Activated naive CD4-positive, alpha-beta T cell treated with anti-CD3 and anti-CD28 coated beads, Interleukin-2, amount 50 U/mL, for 16 hours (primary cell): ENCODE results near the gene TRAPPC3L.
A peak's percentile ranks its signal among the peaks of the same experiment; 100 is the strongest.

Experiments used
- DNase-seq: peaks from one replicate; pipeline ENCODE4 v3.0.0-alpha.2; 2020

TRAPPC3L gene

GRCh38 chr6:116545651-116546050, at the start of gene TRAPPC3L:
TRAPPC3L (minus strand) TSS chr6:116545684; CDS start chr6:116545514, 170 bp downstream.
- no peak for DNase-seq

- no peak for DNase-seq
Observed at GRCh38 chr6:116595247-116595646, 49.8 kb upstream of the TRAPPC3L start.

GRCh38 chr6:116586738-116587137, 41.3 kb upstream of the TRAPPC3L start:
- no peak for DNase-seq

DNA sequence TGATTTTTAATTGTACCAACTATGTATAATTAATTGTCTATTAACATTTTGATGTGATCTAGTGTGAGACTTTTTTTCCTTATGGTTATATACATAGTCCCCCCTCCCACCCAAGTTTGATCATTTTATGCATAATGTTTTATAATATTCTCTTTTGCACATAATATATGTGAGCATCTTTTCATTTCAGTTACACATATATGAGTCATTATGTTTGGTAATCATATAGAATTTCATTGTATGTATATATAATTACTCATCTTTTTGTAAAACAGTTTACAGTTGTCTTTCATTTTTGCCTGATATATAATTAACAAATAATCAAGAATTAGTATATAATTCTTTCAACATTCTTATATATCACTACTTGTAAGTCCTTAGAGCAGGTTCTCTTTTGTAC, 40.8 kb upstream of the TRAPPC3L start:
- no peak for DNase-seq

DNA sequence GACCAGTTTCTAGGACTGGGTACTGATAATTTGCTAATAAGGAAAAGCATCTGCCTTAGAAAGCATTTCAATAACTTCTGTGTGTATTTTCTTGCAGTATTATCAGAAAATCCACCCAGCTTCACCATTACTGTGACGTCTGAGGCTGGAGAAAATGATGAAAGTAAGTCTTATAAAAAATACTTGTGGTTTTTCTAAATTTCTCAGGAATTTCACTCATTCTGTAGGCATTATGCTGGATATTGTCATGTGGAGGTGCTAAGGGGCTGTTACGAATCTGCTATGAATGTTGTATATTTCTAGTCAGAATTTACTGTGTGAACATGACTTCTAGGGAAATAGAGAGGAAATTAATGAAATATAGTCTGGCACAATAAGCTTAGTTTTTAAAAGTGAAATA, 34.7 kb upstream of the TRAPPC3L start:
- no peak for DNase-seq

DNA sequence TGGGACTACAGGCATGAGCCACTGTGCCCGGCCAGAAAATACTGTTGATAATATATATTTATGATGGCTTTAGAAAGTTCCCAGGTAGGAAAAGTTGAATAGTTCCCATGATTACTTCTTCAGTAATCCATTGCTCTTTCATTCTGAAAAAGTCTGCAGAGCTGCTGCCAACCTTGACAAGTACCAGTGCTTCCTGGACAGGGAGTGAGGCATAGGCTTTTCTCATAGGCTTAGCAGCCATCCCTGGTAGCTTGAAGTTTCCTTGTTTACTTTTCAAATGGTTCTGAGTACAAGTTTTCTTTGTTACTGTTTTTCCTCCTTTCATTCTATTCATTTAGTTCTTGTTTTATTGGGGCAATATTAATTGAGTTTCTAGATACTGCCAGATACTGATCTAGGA, 33.7 kb upstream of the TRAPPC3L start:
- no peak for DNase-seq

DNA sequence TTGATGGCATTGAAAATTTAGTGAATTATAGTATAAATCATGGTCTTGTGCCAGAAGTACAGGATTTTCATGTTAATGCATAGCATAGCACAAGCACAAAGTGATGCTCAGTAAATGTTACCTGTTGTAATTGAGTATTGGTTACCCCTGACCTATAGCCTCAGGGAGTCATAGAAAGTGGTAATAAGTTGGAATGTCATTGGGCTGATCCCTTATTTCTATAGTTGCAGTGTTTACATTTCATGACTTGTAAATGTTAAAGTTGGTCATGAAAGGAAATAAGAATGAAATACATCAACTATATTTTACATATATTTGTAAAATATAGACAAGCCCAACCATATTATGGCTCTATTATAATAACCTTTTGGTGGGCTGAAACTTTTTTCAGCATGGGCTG, 32.9 kb upstream of the TRAPPC3L start:
- DNase-seq, result no peak

DNA sequence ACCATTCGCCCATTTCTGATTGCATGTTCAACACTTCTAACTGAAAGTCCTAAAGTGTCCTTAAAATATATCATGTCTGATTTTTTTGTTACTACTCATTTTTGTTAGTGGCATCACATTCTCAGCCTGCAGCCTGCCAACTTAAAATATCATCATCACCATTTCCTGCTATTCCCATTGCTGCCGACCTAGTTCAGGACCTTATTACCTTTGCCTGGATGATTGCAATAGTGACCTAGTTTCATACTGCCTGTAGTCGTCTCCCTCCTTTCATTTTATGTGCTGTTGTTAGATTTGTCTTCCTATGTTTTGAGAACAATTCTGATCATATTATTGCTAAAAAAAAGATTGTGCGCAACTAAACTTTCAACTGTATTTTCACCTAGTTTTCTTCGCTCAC, 32.0 kb upstream of the TRAPPC3L start:
- DNase-seq, result no peak

DNA sequence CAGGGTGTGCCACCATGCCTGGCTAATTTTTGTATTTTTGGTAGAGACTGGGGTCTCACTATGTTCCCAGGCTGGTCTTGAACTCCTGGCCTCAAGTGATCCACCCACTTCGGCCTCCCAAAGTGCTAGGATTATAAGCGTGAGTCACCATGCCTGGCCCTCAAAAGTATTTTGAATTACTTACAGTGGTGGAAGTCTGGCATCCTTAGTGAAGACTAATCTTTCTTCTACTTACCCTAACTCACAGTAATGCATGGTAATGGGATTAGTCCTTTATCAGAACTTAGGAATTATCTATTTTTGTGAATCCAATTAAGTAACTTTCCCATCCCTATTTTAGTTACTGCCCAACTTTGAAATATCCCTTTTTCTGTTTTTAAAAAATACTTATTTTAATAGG, 29.7 kb upstream of the TRAPPC3L start:
- no peak for DNase-seq

GRCh38 chr6:116572162-116572561, 26.7 kb upstream of the TRAPPC3L start:
- no peak for DNase-seq

GRCh38 chr6:116571683-116572000, 26.2 kb upstream of the TRAPPC3L start:
- DNase-seq, result no peak

DNA sequence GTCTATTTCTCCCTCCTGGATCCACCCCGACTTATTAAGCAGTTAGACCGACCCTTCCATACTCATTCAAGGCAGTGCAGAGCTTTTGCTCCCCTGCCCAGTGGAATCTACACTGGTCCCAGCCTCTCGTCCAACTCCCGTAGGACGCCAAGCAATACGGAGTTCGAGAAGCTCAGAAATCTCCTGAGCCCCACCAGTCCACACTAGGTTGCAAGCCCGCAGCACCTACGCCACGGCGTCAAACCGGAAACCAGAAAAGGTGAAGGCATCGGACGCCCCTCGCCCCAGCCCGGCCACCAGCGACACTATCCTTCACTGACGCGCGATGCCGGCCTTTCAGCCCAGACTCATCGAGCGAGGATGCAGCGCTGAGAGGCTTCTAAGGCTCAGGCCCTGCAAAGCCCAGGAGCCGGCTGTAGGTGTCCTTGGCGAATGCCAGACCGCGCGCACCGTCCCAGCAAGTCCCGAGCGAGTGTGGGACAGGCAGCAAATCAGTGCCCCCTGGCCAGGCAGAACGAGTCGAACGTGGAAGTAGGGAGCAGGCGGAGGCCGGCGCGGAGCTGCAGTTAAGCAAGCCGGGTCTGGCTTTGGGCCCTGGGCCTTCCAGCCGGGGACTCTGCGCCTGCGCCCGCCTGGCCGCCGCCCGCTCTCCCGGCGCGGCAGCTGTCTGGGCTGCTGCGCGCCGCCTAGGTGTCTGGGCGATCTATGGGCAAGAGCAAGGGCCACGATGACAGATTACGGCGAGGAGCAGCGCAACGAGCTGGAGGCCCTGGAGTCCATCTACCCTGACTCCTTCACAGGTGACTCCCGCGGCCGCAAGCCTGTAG, 25.6 kb upstream of the TRAPPC3L start, which contains the start of gene RWDD1:
Gene RWDD1, plus strand, starts transcription at position 649 of the 827 bp plus-strand sequence. Its CDS starts 79 bp downstream, at position 728.
- DNase-seq, result peak; percentile 99

DNA sequence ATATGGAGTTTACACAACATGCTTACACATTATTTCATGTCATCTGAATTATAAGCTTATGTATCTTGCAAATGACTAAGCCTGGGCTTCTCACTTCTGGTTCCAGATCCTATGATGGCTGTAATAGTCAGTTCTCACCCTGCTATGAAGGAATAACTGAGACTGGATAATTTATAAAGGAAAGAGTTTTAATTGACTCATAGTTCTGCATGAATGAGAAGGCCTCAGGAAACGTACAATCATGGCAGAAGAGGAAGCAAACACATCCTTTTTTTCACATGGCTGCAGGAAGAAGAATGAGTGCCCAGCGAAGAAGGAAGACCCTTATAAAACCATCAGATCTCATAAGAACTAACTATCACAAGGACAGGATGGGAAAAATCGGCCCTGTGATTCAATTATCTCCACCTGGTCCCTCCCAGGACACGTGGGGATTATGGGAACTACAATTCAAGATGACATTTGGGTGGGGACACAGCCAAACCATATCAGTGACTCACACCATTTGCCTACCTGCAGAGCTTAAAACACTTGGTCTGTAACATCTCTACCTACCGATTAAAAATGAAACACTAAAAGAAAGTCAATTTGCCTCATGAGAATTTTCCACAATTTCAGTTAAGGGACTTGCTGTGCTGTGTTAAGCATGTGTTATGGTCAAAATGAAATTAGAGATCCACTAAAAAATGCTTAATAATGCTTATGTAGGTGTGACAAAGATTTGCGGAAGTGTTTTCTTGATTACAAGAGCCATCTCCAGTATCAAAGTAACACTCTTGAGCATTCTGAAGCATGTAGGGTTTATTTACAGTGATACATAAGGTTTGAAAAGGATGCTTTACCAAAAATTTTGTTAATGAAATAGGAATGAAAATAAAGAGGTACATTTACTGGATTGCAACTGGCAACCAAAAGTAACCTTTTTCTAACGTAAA, 23.6 kb upstream of the TRAPPC3L start:
- DNase-seq, result no peak

DNA sequence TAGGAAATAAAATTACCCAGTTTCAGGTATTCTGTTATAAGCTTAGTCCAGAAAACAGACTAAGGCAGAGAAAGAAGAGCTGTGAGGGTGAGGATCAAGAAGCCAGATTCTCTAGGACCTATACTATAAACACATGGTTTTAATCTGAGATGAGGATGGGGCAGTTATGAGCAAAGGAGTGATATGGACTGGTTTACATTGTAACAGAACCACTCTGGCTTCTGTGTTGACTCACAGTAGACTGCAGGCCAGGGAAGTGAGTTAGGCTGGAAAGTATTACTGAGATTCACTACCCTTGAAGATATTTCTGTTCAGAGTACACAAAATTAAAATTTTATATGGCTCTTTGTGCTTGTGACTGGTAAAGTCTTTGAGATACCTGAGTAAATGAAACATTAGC, 22.6 kb upstream of the TRAPPC3L start:
- no peak for DNase-seq

- DNase-seq, result peak; percentile 29
Observed at GRCh38 chr6:116564921-116565872, 19.7 kb upstream of the TRAPPC3L start.

- DNase-seq, result no peak
Observed at GRCh38 chr6:116564311-116564710, 18.8 kb upstream of the TRAPPC3L start.

DNA sequence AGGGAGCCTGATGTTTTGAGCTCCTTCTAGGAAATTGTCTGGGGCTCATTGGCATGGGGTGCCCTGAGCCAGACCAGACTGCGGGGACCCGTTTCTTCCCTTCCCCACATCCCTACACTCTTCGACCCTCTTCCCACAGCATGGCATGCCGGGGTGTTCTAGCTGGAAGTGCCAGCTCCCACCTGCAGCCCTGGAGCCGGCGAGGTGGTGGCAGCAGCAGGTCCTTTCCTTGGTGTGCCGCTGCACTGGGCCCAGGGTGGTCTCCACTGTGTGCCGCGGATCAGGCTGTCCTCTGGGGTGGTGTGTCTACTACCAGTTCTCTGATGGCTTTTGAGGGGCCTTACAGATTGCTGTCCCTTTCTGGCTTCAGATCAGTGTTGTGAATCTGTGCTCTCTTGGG, 18.3 kb upstream of the TRAPPC3L start:
- DNase-seq, result no peak

GRCh38 chr6:116562614-116563013, 17.1 kb upstream of the TRAPPC3L start:
- DNase-seq, result no peak

DNA sequence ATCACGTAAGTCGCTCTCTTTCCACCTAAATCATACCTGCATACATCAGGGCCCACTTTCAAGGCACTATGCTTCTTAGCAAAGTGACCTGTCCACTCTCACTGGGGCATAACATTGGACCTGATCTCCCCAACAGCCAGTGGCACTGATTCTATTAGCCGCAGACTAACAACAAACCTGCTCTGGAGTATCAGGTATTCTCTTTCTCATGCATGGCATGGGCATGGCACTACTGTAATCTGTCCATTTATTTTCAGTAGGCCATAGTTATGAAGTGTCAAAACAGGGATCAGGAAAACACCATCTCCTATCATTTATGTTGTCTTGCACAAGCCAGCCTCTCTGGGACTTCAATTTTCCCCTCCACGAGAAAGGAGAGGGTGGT, 16.5 kb upstream of the TRAPPC3L start:
- no peak for DNase-seq

GRCh38 chr6:116561377-116562018, 16.0 kb upstream of the TRAPPC3L start:
- DNase-seq, result peak; percentile 64

- no peak for DNase-seq
Observed at GRCh38 chr6:116560130-116560529, 14.6 kb upstream of the TRAPPC3L start.

DNA sequence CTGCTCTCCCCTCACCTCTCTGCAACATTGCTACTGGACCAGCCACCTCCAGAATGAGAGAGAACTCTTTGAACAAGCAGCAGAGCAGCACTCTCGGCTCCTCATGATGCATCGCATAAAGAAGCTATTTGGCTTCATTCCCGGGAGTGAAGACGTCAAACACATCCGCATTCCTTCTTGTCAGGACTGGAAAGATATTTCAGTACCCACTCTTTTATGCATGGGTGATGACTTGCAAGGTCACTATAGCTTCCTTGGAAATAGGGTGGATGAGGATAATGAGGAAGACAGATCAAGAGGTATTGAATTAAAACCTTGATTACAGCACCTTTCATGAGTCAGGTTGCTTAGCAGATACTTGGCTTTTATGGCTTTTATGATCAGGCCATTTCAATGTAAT, 12.4 kb upstream of the TRAPPC3L start:
- DNase-seq, result no peak
